Trophoblast cell (in vitro differentiated cells and primary cell): ENCODE measurements around the gene MRPL30.

Source experiments
- DNase-seq, 2 donors: peaks; one replicate each; pipeline ENCODE4 v3.0.0-alpha.2; 2016
- H2AFZ ChIP-seq: 2 replicates; pipeline ENCODE4 v1.6.1; 2013; ENCODE audit warnings: low read length, moderate library complexity, mild to moderate bottlenecking; ENCODE audit not compliant: insufficient read depth, poor library complexity
- H2AK5ac ChIP-seq: 2 replicates; pipeline ENCODE4 v1.6.1; 2013; ENCODE audit warnings: mild to moderate bottlenecking, low read length
- H2BK120ac ChIP-seq: 2 replicates; pipeline ENCODE4 v1.6.1; 2013; ENCODE audit warnings: low read length, mild to moderate bottlenecking, moderate library complexity; ENCODE audit not compliant: insufficient read depth, poor library complexity
- H2BK12ac ChIP-seq: 2 replicates; pipeline ENCODE4 v1.6.1; 2013; ENCODE audit warnings: mild to moderate bottlenecking, low read length, moderate library complexity
- H2BK5ac ChIP-seq: 2 replicates; pipeline ENCODE4 v1.6.1; 2013; ENCODE audit warnings: low read length, low read depth, moderate library complexity, mild to moderate bottlenecking; ENCODE audit not compliant: poor library complexity
- H3K14ac ChIP-seq: 2 replicates; pipeline ENCODE4 v1.6.1; 2013; ENCODE audit warnings: mild to moderate bottlenecking, low read length
- H3K18ac ChIP-seq: 2 replicates; pipeline ENCODE4 v1.6.1; 2013; ENCODE audit warnings: mild to moderate bottlenecking, low read length
- H3K23ac ChIP-seq: 2 replicates; pipeline ENCODE4 v1.6.1; 2013; ENCODE audit warnings: low read length
- H3K27ac ChIP-seq: 2 replicates; pipeline ENCODE4 v1.5.1; 2013; ENCODE audit warnings: low read depth, mild to moderate bottlenecking, inconsistent platforms, low read length, moderate library complexity
- H3K27me3 ChIP-seq: 2 replicates; pipeline ENCODE4 v1.6.1; 2013; ENCODE audit warnings: inconsistent platforms, mild to moderate bottlenecking, low read length, moderate library complexity; ENCODE audit not compliant: insufficient read depth
- H3K36me3 ChIP-seq, 2 experiments: 1 replicate in 1 of 2; 2 replicates in 1 of 2; pipeline ENCODE4 v1.6.1; 2013; ENCODE audit warnings: low read length in 2 of 2, mild to moderate bottlenecking in 2 of 2, moderate library complexity in 1 of 2; ENCODE audit not compliant: insufficient read depth in 2 of 2, control insufficient read depth in 1 of 2
- H3K4ac ChIP-seq: 2 replicates; pipeline ENCODE4 v1.6.1; 2013; ENCODE audit warnings: low read depth, mild to moderate bottlenecking, low read length, moderate library complexity
- H3K4me1 ChIP-seq, 2 experiments: 1 replicate in 1 of 2; 2 replicates in 1 of 2; pipeline ENCODE4 v1.6.1; 2013; ENCODE audit warnings: low read length in 2 of 2, mild to moderate bottlenecking in 2 of 2, moderate library complexity in 1 of 2; ENCODE audit not compliant: insufficient read depth in 2 of 2, control insufficient read depth in 1 of 2
- H3K4me2 ChIP-seq: 2 replicates; pipeline ENCODE4 v1.6.1; 2013; ENCODE audit warnings: inconsistent platforms, mild to moderate bottlenecking, low read length, moderate library complexity
- H3K4me3 ChIP-seq: 2 replicates; pipeline ENCODE4 v1.5.1; 2013; ENCODE audit warnings: mild to moderate bottlenecking, low read depth, low read length, inconsistent platforms
- H3K79me1 ChIP-seq: one replicate; pipeline ENCODE4 v1.6.1; 2013; ENCODE audit warnings: low read length
- H3K79me2 ChIP-seq: 2 replicates; pipeline ENCODE4 v1.6.1; 2013; ENCODE audit warnings: low read length, mild to moderate bottlenecking; ENCODE audit not compliant: control insufficient read depth, insufficient read depth, poor library complexity
- H3K9ac ChIP-seq: 2 replicates; pipeline ENCODE4 v1.6.1; 2013; ENCODE audit warnings: mild to moderate bottlenecking, low read length
- H3K9me3 ChIP-seq: 2 replicates; pipeline ENCODE4 v1.6.1; 2013; ENCODE audit warnings: low read depth, mild to moderate bottlenecking, control low read depth, inconsistent platforms, low read length; ENCODE audit not compliant: insufficient read depth
- H4K12ac ChIP-seq: 2 replicates; pipeline ENCODE4 v1.6.1; 2013; ENCODE audit warnings: low read depth, mild to moderate bottlenecking, low read length, moderate library complexity
- H4K8ac ChIP-seq: 2 replicates; pipeline ENCODE4 v1.6.1; 2013; ENCODE audit warnings: low read depth, mild to moderate bottlenecking, low read length, moderate library complexity
- H4K91ac ChIP-seq: one replicate; pipeline ENCODE4 v1.6.1; 2013; ENCODE audit warnings: low read depth, mild to moderate bottlenecking, low read length, moderate library complexity
- WGBS: extraction: QIAGEN DNeasy Blood & Tissue Kit; methylation state at CpG from one replicate; pipeline ENCODE4 v1.1.7; 2013; ENCODE audit warnings: missing lambda C conversion rate; ENCODE audit not compliant: insufficient read length, insufficient coverage; ENCODE audit errors: extremely low coverage; 5-methylcytosine and 5-hydroxymethylcytosine counted together

The MRPL30 gene

DNA sequence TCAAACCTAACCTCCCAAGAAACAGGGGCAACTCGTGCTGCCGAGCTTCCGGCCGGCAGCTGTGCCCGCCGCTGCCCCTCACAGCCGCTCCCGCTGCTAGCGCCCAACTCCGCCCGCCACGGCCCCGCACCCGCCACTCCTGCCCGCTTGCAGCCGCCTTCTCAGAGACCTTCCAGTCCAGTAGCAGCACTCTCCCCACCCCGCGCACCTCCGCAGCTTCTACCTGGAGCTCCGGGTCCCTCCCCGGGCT lies 40.2 kb upstream of the MRPL30 start:
- Histone ChIP-seq H2BK12ac (no peak overlapping the region), H3K9ac (peak overlapping the region; percentile 75), H4K12ac (no peak overlapping the region), H3K79me1 (peaks cover 7% of the 10 kb centered on the region), H3K4me2 (peak overlapping the region; percentile 98), H4K8ac (peak overlapping the region; percentile 70), H3K4me1 (no peaks in the 10 kb centered on the region), H2BK120ac (peak overlapping the region; percentile 4), H3K4ac (peak overlapping the region; percentile 33), H3K4me3 (peak overlapping the region; percentile 82), H2BK5ac (no peak overlapping the region), H3K27ac (peak overlapping the region; percentile 50), H3K23ac (no peak overlapping the region), H3K27me3 (no peaks in the 10 kb centered on the region), H3K18ac (peak overlapping the region; percentile 21), H2AFZ (peak overlapping the region; percentile 95), H4K91ac (peak overlapping the region; percentile 32), H3K9me3 (no peaks in the 10 kb centered on the region), H3K79me2 (peaks cover 4% of the 10 kb centered on the region), H3K36me3 (no peaks in the 10 kb centered on the region), H2AK5ac (no peak overlapping the region), H3K14ac (peak overlapping the region; percentile 89)
- no peak for DNase-seq
- WGBS: no CpG with 5 or more reads among the region's 21 CpGs

DNA sequence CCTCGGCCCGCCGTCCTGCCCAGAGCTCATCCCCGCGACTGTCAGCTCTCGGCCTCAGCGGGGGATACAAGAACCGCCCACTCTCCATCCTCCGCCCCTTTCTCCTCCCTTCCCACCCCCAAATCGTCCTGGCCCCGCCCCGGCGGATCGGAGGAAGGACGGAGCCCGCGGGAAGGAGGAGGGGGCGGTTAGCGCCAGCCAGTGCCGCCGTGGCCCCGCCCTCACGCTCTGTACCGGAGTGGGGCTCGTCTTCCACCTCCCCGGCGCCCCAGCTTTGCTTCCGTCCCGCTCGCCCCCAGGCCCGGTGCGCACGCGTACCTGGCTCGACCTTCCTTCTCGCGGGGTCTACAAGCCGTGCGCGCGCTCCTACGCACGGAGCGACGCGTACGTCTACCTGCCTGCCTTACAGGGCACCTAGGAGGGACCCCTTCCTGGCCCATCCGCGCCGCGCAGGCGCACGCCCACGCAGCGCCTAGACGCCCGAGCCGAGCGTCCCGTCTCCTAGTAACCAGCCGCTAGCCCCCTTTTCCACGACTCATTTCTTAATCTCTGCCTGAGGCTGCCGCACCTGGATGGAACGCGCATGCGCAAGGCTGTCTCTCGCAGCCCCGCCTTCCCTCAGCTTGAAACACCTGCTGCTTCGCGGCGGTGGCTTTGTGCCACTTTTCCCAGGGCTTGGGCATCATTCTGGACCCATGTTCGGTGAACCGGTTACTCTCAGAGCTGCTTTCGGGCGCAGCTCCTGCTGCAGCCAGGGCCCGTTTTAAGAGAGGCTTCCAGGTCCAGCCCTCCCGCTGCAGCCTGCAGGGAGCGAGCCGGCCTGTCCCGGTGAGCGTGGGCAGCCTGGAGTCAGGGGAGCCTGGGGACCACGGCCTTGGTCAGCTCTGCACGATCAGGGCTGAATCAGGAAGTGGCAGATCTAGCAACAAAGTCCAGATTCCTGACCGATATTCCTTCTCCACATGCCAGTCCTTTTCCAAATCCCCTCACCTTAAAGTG lies 39.6 kb upstream of the MRPL30 start, which contains the start of gene C2orf15:
TSS of gene C2orf15 (plus strand) at position 598 of the 999 bp plus-strand sequence. CDS start 8,852 bp downstream, outside the sequence.
- peaks cover 7% of the 10 kb centered on the region for H3K79me1 ChIP-seq
- H3K36me3 ChIP-seq: no peaks in the 10 kb centered on the region
- peak within 1 kb of the TSS; percentile 87 for H3K18ac ChIP-seq
- H2BK12ac ChIP-seq: peak within 1 kb of the TSS; percentile 16
- H3K4me1 ChIP-seq: no peaks in the 10 kb centered on the region
- peak within 1 kb of the TSS; percentile 69 for H4K91ac ChIP-seq
- peak; percentile 83 to 91 for DNase-seq
- H3K4me2 ChIP-seq: peak within 1 kb of the TSS; percentile 98
- H3K79me2 ChIP-seq: peaks cover 4% of the 10 kb centered on the region
- H2BK120ac ChIP-seq: peak within 1 kb of the TSS; percentile 54
- peak within 1 kb of the TSS; percentile 89 for H4K8ac ChIP-seq
- peak within 1 kb of the TSS; percentile 89 for H3K14ac ChIP-seq
- peak within 1 kb of the TSS; percentile 95 for H2AFZ ChIP-seq
- peak within 1 kb of the TSS; percentile 78 for H4K12ac ChIP-seq
- peak within 1 kb of the TSS; percentile 85 for H3K9ac ChIP-seq
- peak within 1 kb of the TSS; percentile 82 for H3K4me3 ChIP-seq
- H3K9me3 ChIP-seq: no peaks in the 10 kb centered on the region
- peak within 1 kb of the TSS; percentile 35 for H3K4ac ChIP-seq
- no CpG with 5 or more reads among the region's 84 CpGs for WGBS
- peak within 1 kb of the TSS; percentile 75 for H3K27ac ChIP-seq
- no peak within 1 kb of the TSS for H2AK5ac ChIP-seq
- no peaks in the 10 kb centered on the region for H3K27me3 ChIP-seq
- H2BK5ac ChIP-seq: peak within 1 kb of the TSS; percentile 77
- no peak within 1 kb of the TSS for H3K23ac ChIP-seq

DNA sequence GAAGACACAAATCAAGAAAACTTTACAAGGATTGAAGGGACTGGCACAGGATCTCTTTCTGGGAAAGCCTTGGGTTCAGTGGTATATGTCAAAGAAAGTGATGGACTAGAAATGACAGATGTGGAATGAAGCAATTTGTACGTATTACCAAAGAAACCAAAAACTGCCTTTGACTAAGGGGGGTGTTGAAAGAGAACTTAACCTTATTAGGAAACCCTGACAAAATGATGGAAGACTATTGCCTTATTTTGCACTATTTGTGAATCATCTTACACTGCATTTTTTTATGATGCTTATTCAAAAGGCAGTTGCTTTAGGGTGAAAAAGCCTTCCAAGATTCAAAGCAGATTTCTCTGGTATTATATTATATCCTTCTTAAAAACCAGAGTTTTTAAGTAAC lies 30.3 kb upstream of the MRPL30 start:
- H2BK12ac ChIP-seq: no peak overlapping the region
- no CpG with 5 or more reads among the region's 1 CpG for WGBS
- H3K4ac ChIP-seq: no peak overlapping the region
- H4K8ac ChIP-seq: no peak overlapping the region
- peaks cover 7% of the 10 kb centered on the region for H3K79me1 ChIP-seq
- H4K91ac ChIP-seq: no peak overlapping the region
- no peak overlapping the region for H3K23ac ChIP-seq
- no peak for DNase-seq
- no peak overlapping the region for H2AK5ac ChIP-seq
- peaks cover 4% of the 10 kb centered on the region for H3K79me2 ChIP-seq
- peaks cover 5 to 7% of the 10 kb centered on the region in 2 experiments for H3K4me1 ChIP-seq
- H2BK120ac ChIP-seq: no peak overlapping the region
- H3K36me3 ChIP-seq: no peaks in the 10 kb centered on the region
- H3K27ac ChIP-seq: no peak overlapping the region
- no peak overlapping the region for H3K9ac ChIP-seq
- no peaks in the 10 kb centered on the region for H3K9me3 ChIP-seq
- H3K4me2 ChIP-seq: no peak overlapping the region
- H3K4me3 ChIP-seq: no peak overlapping the region
- H3K18ac ChIP-seq: no peak overlapping the region
- no peaks in the 10 kb centered on the region for H3K27me3 ChIP-seq
- no peak overlapping the region for H4K12ac ChIP-seq
- no peak overlapping the region for H2AFZ ChIP-seq
- H2BK5ac ChIP-seq: no peak overlapping the region
- no peak overlapping the region for H3K14ac ChIP-seq

DNA sequence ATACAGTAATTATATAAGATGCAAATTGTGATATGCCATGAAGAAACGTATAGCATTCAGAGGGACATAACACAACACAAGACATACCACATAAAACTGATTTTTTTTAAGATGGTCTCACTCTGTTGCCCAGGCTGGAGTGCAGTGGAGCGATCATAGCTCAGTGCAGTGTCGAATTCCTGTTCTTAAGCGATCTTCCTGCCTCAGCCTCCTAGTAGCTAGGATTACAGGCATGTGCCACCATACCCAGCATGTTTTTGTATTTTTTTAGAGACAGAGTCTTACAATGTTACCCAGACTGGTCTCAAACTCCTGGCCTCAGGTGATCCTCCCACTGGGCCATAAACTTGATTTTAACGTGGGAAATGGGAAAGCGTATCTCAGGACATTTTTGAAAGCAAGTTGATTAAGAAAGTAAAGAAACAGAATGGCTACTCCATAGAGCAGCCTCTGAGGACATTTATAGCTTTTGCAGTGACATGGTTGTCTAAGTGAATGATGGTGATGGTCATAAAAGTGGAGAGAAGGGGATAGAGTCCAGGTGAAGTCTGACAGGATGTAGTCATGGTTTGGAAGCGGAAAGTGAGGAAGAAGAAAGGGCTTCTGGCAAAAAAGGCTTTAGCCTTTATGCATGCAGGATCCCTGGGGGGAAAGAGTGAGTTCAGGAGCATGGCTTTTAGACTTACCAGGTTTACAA lies 28.6 kb upstream of the MRPL30 start:
- H3K14ac ChIP-seq: no peak overlapping the region
- no peak overlapping the region for H3K27ac ChIP-seq
- H2BK120ac ChIP-seq: no peak overlapping the region
- no peak overlapping the region for H2AK5ac ChIP-seq
- no peak overlapping the region for H4K91ac ChIP-seq
- no peak overlapping the region for H4K12ac ChIP-seq
- no peak overlapping the region for H2BK12ac ChIP-seq
- H3K9ac ChIP-seq: no peak overlapping the region
- H3K36me3 ChIP-seq: no peaks in the 10 kb centered on the region
- no peak for DNase-seq
- H3K9me3 ChIP-seq: no peaks in the 10 kb centered on the region
- H3K18ac ChIP-seq: no peak overlapping the region
- no peak overlapping the region for H2BK5ac ChIP-seq
- no CpG with 5 or more reads among the region's 7 CpGs for WGBS
- no peak overlapping the region for H3K23ac ChIP-seq
- no peak overlapping the region for H2AFZ ChIP-seq
- no peak overlapping the region for H3K4me2 ChIP-seq
- H3K4ac ChIP-seq: no peak overlapping the region
- peaks cover 7% of the 10 kb centered on the region for H3K79me1 ChIP-seq
- H3K4me1 ChIP-seq: peaks cover 5 to 8% of the 10 kb centered on the region in 2 experiments
- no peaks in the 10 kb centered on the region for H3K27me3 ChIP-seq
- no peak overlapping the region for H3K4me3 ChIP-seq
- peaks cover 4% of the 10 kb centered on the region for H3K79me2 ChIP-seq
- H4K8ac ChIP-seq: no peak overlapping the region
